Liver (tissue), 3 donors: Measurements from ENCODE around the gene MFF.

ENCODE experiments used
- JUND ChIP-seq, 2 donors: IDR thresholded peaks; 2 replicates each; pipeline ENCODE4 v1.6.1; 2016; ENCODE audit warnings: antibody characterized with exemption in 2 of 2
- TF ChIP-seq, protein P1 (sequence below): fragments of 150-350 bp; IDR thresholded peaks from 2 replicates; pipeline ENCODE4 v1.5.1; 2017; ENCODE audit warnings: improper control_type of control experiment, low read depth, low read length; ENCODE audit not compliant: missing input control
- TF ChIP-seq, protein P2 (sequence below): IDR thresholded peaks from 2 replicates; pipeline ENCODE4 v1.6.1; 2016; ENCODE audit warnings: antibody characterized with exemption
- donor health status: healthy.
- donor health status: healthy.

DNA sequence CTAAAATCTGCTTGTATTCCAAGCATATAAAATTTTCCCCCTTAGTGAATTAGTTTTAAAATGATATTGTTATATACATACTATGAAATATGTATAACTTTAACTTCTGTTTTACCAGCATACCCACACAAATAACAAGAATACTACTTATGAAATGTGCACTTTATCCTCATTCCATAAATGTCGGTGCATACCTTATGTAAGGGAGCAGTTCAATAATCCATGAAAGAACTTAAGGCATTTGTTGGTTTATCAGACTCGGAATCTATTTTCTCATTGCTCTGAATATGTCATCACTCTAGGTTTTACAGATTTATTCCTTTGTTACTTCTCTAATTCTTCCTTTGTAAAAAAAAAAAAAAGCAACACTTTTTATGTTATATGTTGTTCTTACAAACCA lies 12.5 kb upstream of the MFF start:
- TF ChIP-seq, protein P1, sequence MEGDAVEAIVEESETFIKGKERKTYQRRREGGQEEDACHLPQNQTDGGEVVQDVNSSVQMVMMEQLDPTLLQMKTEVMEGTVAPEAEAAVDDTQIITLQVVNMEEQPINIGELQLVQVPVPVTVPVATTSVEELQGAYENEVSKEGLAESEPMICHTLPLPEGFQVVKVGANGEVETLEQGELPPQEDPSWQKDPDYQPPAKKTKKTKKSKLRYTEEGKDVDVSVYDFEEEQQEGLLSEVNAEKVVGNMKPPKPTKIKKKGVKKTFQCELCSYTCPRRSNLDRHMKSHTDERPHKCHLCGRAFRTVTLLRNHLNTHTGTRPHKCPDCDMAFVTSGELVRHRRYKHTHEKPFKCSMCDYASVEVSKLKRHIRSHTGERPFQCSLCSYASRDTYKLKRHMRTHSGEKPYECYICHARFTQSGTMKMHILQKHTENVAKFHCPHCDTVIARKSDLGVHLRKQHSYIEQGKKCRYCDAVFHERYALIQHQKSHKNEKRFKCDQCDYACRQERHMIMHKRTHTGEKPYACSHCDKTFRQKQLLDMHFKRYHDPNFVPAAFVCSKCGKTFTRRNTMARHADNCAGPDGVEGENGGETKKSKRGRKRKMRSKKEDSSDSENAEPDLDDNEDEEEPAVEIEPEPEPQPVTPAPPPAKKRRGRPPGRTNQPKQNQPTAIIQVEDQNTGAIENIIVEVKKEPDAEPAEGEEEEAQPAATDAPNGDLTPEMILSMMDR = no peak
- no peak for TF ChIP-seq JUND (IDR thresholded peaks at IDR 0.05)
- TF ChIP-seq, protein P2, sequence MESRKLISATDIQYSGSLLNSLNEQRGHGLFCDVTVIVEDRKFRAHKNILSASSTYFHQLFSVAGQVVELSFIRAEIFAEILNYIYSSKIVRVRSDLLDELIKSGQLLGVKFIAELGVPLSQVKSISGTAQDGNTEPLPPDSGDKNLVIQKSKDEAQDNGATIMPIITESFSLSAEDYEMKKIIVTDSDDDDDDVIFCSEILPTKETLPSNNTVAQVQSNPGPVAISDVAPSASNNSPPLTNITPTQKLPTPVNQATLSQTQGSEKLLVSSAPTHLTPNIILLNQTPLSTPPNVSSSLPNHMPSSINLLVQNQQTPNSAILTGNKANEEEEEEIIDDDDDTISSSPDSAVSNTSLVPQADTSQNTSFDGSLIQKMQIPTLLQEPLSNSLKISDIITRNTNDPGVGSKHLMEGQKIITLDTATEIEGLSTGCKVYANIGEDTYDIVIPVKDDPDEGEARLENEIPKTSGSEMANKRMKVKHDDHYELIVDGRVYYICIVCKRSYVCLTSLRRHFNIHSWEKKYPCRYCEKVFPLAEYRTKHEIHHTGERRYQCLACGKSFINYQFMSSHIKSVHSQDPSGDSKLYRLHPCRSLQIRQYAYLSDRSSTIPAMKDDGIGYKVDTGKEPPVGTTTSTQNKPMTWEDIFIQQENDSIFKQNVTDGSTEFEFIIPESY = no peak
